Osteoblast (primary cell): ENCODE data around the gene TMEM108. TPM values are rescaled to one million over a fixed set of nuclear protein-coding genes. Genes with fewer than 3 reads are reported as not detected.

ENCODE experiments used
- DNase-seq: peaks from one replicate; pipeline ENCODE4 v3.0.0; 2011; ENCODE audit warnings: low spot score, mixed read lengths; ENCODE audit not compliant: insufficient read length; ENCODE audit errors: missing footprints
- H2AFZ ChIP-seq: 2 replicates; pipeline ENCODE4 v1.6.0; 2011; ENCODE audit warnings: mild to moderate bottlenecking, low read length
- H3K27ac ChIP-seq: 2 replicates; pipeline ENCODE4 v1.5.1; 2011; ENCODE audit warnings: mild to moderate bottlenecking, low read depth, low read length, moderate library complexity
- H3K27me3 ChIP-seq: 2 replicates; pipeline ENCODE4 v1.6.0; 2012; ENCODE audit warnings: mild to moderate bottlenecking, control low read depth, inconsistent platforms, low read length, moderate library complexity; ENCODE audit not compliant: insufficient read depth
- H3K36me3 ChIP-seq: 2 replicates; pipeline ENCODE4 v1.5.1; 2011; ENCODE audit warnings: mild to moderate bottlenecking, low read length, control low read depth, moderate library complexity; ENCODE audit not compliant: insufficient read depth
- H3K4me1 ChIP-seq: 2 replicates; pipeline ENCODE4 v1.5.1; 2011; ENCODE audit warnings: mild to moderate bottlenecking, low read length, control low read depth, moderate library complexity; ENCODE audit not compliant: insufficient read depth
- H3K4me2 ChIP-seq: 2 replicates; pipeline ENCODE4 v1.6.0; 2011; ENCODE audit warnings: mild to moderate bottlenecking, low read length; ENCODE audit not compliant: insufficient read depth
- H3K4me3 ChIP-seq: fragments of 200-600 bp; sonication (generic); 3 replicates; pipeline ENCODE4 v1.5.1; 2012; ENCODE audit warnings: mild to moderate bottlenecking, low read length, inconsistent platforms; ENCODE audit not compliant: insufficient read depth
- H3K79me2 ChIP-seq: 2 replicates; pipeline ENCODE4 v1.6.0; 2012; ENCODE audit warnings: mild to moderate bottlenecking, low read length, control low read depth, inconsistent platforms; ENCODE audit not compliant: insufficient read depth
- H3K9me3 ChIP-seq: 2 replicates; pipeline ENCODE4 v1.5.1; 2011; ENCODE audit warnings: low read depth, low read length, control low read depth
- H4K20me1 ChIP-seq: 2 replicates; pipeline ENCODE4 v1.6.0; 2012; ENCODE audit warnings: mild to moderate bottlenecking, low read length, control low read depth; ENCODE audit not compliant: insufficient read depth
- CTCF ChIP-seq: IDR thresholded peaks from 2 replicates; pipeline ENCODE4 v1.5.1; 2011; ENCODE audit warnings: mild to moderate bottlenecking, low read depth, low read length, moderate library complexity; ENCODE audit errors: extremely low read depth
- total RNA-seq: library from RNA; depleted of rRNA; stranded (reverse); fragments of >200 nt; gene quantifications from 2 replicates; pipeline ENCODE4 v1.2.3, GENCODE V29; 2012

The TMEM108 gene
- total RNA-seq, 1 donor = 0.36 TPM

- no peak for TF ChIP-seq CTCF
- Histone ChIP-seq H3K9me3 (no peaks in the 10 kb centered on the region), H3K4me2 (no peak overlapping the region), H3K27ac (no peak overlapping the region), H3K79me2 (no peaks in the 10 kb centered on the region), H2AFZ (no peak overlapping the region), H3K36me3 (no peaks in the 10 kb centered on the region), H3K27me3 (no peaks in the 10 kb centered on the region), H4K20me1 (no peaks in the 10 kb centered on the region), H3K4me3 (no peak overlapping the region), H3K4me1 (no peaks in the 10 kb centered on the region)
- no peak for DNase-seq
Measured at GRCh38 chr3:133153382-133153781, 115.2 kb downstream of the TMEM108 start.

GRCh38 chr3:133157716-133158115 is 119.5 kb downstream of the TMEM108 start:
- H2AFZ ChIP-seq = no peak overlapping the region
- H4K20me1 ChIP-seq = no peaks in the 10 kb centered on the region
- H3K4me3 ChIP-seq = no peak overlapping the region
- no peaks in the 10 kb centered on the region for H3K79me2 ChIP-seq
- no peaks in the 10 kb centered on the region for H3K27me3 ChIP-seq
- no peak for DNase-seq
- H3K4me1 ChIP-seq = no peaks in the 10 kb centered on the region
- no peak for TF ChIP-seq CTCF
- H3K36me3 ChIP-seq = no peaks in the 10 kb centered on the region
- no peaks in the 10 kb centered on the region for H3K9me3 ChIP-seq
- H3K4me2 ChIP-seq = no peak overlapping the region
- H3K27ac ChIP-seq = no peak overlapping the region

GRCh38 chr3:133158686-133159085 is 120.5 kb downstream of the TMEM108 start:
- no peak overlapping the region for H3K4me2 ChIP-seq
- H3K4me3 ChIP-seq = no peak overlapping the region
- H3K27me3 ChIP-seq = no peaks in the 10 kb centered on the region
- TF ChIP-seq CTCF = no peak
- no peaks in the 10 kb centered on the region for H3K79me2 ChIP-seq
- no peaks in the 10 kb centered on the region for H3K9me3 ChIP-seq
- H2AFZ ChIP-seq = no peak overlapping the region
- no peak for DNase-seq
- no peak overlapping the region for H3K27ac ChIP-seq
- no peaks in the 10 kb centered on the region for H3K4me1 ChIP-seq
- no peaks in the 10 kb centered on the region for H4K20me1 ChIP-seq
- no peaks in the 10 kb centered on the region for H3K36me3 ChIP-seq

- H4K20me1 ChIP-seq = no peaks in the 10 kb centered on the region
- no peak for DNase-seq
- no peak overlapping the region for H3K4me3 ChIP-seq
- H3K36me3 ChIP-seq = no peaks in the 10 kb centered on the region
- no peak for TF ChIP-seq CTCF
- H3K79me2 ChIP-seq = no peaks in the 10 kb centered on the region
- H3K9me3 ChIP-seq = no peaks in the 10 kb centered on the region
- H3K4me2 ChIP-seq = no peak overlapping the region
- H3K4me1 ChIP-seq = no peaks in the 10 kb centered on the region
- H3K27ac ChIP-seq = no peak overlapping the region
- H2AFZ ChIP-seq = no peak overlapping the region
- H3K27me3 ChIP-seq = no peaks in the 10 kb centered on the region
Measured at GRCh38 chr3:133159498-133160475, 121.6 kb downstream of the TMEM108 start.
